Osteoblast (primary cell): ENCODE measurements around the gene OGFOD2. TPM values are rescaled to one million over a fixed set of nuclear protein-coding genes. Genes with fewer than 3 reads are reported as not detected.

Source experiments
- DNase-seq: peaks from one replicate; pipeline ENCODE4 v3.0.0; 2011; ENCODE audit warnings: low spot score, mixed read lengths; ENCODE audit not compliant: insufficient read length; ENCODE audit errors: missing footprints
- H2AFZ ChIP-seq: 2 replicates; pipeline ENCODE4 v1.6.0; 2011; ENCODE audit warnings: mild to moderate bottlenecking, low read length
- H3K27ac ChIP-seq: 2 replicates; pipeline ENCODE4 v1.5.1; 2011; ENCODE audit warnings: mild to moderate bottlenecking, low read depth, low read length, moderate library complexity
- H3K27me3 ChIP-seq: 2 replicates; pipeline ENCODE4 v1.6.0; 2012; ENCODE audit warnings: mild to moderate bottlenecking, control low read depth, inconsistent platforms, low read length, moderate library complexity; ENCODE audit not compliant: insufficient read depth
- H3K36me3 ChIP-seq: 2 replicates; pipeline ENCODE4 v1.5.1; 2011; ENCODE audit warnings: mild to moderate bottlenecking, low read length, control low read depth, moderate library complexity; ENCODE audit not compliant: insufficient read depth
- H3K4me1 ChIP-seq: 2 replicates; pipeline ENCODE4 v1.5.1; 2011; ENCODE audit warnings: mild to moderate bottlenecking, low read length, control low read depth, moderate library complexity; ENCODE audit not compliant: insufficient read depth
- H3K4me2 ChIP-seq: 2 replicates; pipeline ENCODE4 v1.6.0; 2011; ENCODE audit warnings: mild to moderate bottlenecking, low read length; ENCODE audit not compliant: insufficient read depth
- H3K4me3 ChIP-seq: fragments of 200-600 bp; sonication (generic); 3 replicates; pipeline ENCODE4 v1.5.1; 2012; ENCODE audit warnings: mild to moderate bottlenecking, low read length, inconsistent platforms; ENCODE audit not compliant: insufficient read depth
- H3K79me2 ChIP-seq: 2 replicates; pipeline ENCODE4 v1.6.0; 2012; ENCODE audit warnings: mild to moderate bottlenecking, low read length, control low read depth, inconsistent platforms; ENCODE audit not compliant: insufficient read depth
- H3K9me3 ChIP-seq: 2 replicates; pipeline ENCODE4 v1.5.1; 2011; ENCODE audit warnings: low read depth, low read length, control low read depth
- H4K20me1 ChIP-seq: 2 replicates; pipeline ENCODE4 v1.6.0; 2012; ENCODE audit warnings: mild to moderate bottlenecking, low read length, control low read depth; ENCODE audit not compliant: insufficient read depth
- CTCF ChIP-seq: IDR thresholded peaks from 2 replicates; pipeline ENCODE4 v1.5.1; 2011; ENCODE audit warnings: mild to moderate bottlenecking, low read depth, low read length, moderate library complexity; ENCODE audit errors: extremely low read depth
- total RNA-seq: library from RNA; depleted of rRNA; stranded (reverse); fragments of >200 nt; gene quantifications from 2 replicates; pipeline ENCODE4 v1.2.3, GENCODE V29; 2012

OGFOD2 gene
- total RNA-seq, 1 donor, result 6.5 TPM

- H4K20me1 ChIP-seq, result no peaks in the 10 kb centered on the region
- H3K27ac ChIP-seq, result no peak overlapping the region
- no peak for DNase-seq
- no peaks in the 10 kb centered on the region for H3K27me3 ChIP-seq
- H3K4me3 ChIP-seq, result no peak overlapping the region
- no peaks in the 10 kb centered on the region for H3K9me3 ChIP-seq
- H3K4me1 ChIP-seq, result no peaks in the 10 kb centered on the region
- H3K4me2 ChIP-seq, result no peak overlapping the region
- H2AFZ ChIP-seq, result no peak overlapping the region
- TF ChIP-seq CTCF, result no peak
- peaks cover 8% of the 10 kb centered on the region for H3K36me3 ChIP-seq
- no peaks in the 10 kb centered on the region for H3K79me2 ChIP-seq
Measured at GRCh38 chr12:122929812-122930211, 45.2 kb upstream of the OGFOD2 start.

GRCh38 chr12:122932207-122932606, 42.8 kb upstream of the OGFOD2 start:
- Histone ChIP-seq H3K36me3 (peaks cover 12% of the 10 kb centered on the region), H3K79me2 (no peaks in the 10 kb centered on the region), H4K20me1 (no peaks in the 10 kb centered on the region), H3K4me1 (no peaks in the 10 kb centered on the region), H3K4me2 (no peak overlapping the region), H2AFZ (no peak overlapping the region), H3K4me3 (no peak overlapping the region), H3K27me3 (no peaks in the 10 kb centered on the region), H3K27ac (no peak overlapping the region), H3K9me3 (no peaks in the 10 kb centered on the region)
- DNase-seq, result no peak
- no peak for TF ChIP-seq CTCF

GRCh38 chr12:122934722-122935121, 40.3 kb upstream of the OGFOD2 start:
- H3K4me1 ChIP-seq, result no peaks in the 10 kb centered on the region
- no peaks in the 10 kb centered on the region for H3K9me3 ChIP-seq
- H4K20me1 ChIP-seq, result no peaks in the 10 kb centered on the region
- TF ChIP-seq CTCF, result no peak
- H3K27ac ChIP-seq, result no peak overlapping the region
- no peak overlapping the region for H3K4me2 ChIP-seq
- H3K27me3 ChIP-seq, result no peaks in the 10 kb centered on the region
- no peaks in the 10 kb centered on the region for H3K79me2 ChIP-seq
- H3K4me3 ChIP-seq, result no peak overlapping the region
- no peak for DNase-seq
- peaks cover 17% of the 10 kb centered on the region for H3K36me3 ChIP-seq
- H2AFZ ChIP-seq, result no peak overlapping the region

- H3K4me3 ChIP-seq, result no peak overlapping the region
- no peak overlapping the region for H3K27ac ChIP-seq
- H3K9me3 ChIP-seq, result no peaks in the 10 kb centered on the region
- H3K79me2 ChIP-seq, result no peaks in the 10 kb centered on the region
- H3K4me2 ChIP-seq, result no peak overlapping the region
- H4K20me1 ChIP-seq, result no peaks in the 10 kb centered on the region
- H2AFZ ChIP-seq, result no peak overlapping the region
- no peaks in the 10 kb centered on the region for H3K27me3 ChIP-seq
- H3K4me1 ChIP-seq, result no peaks in the 10 kb centered on the region
- DNase-seq, result no peak
- peaks cover 20% of the 10 kb centered on the region for H3K36me3 ChIP-seq
- no peak for TF ChIP-seq CTCF
Measured at GRCh38 chr12:122935318-122935717, 39.7 kb upstream of the OGFOD2 start.
